ENCODE measurements around the gene PTGES2.

PTGES2 gene

DNA sequence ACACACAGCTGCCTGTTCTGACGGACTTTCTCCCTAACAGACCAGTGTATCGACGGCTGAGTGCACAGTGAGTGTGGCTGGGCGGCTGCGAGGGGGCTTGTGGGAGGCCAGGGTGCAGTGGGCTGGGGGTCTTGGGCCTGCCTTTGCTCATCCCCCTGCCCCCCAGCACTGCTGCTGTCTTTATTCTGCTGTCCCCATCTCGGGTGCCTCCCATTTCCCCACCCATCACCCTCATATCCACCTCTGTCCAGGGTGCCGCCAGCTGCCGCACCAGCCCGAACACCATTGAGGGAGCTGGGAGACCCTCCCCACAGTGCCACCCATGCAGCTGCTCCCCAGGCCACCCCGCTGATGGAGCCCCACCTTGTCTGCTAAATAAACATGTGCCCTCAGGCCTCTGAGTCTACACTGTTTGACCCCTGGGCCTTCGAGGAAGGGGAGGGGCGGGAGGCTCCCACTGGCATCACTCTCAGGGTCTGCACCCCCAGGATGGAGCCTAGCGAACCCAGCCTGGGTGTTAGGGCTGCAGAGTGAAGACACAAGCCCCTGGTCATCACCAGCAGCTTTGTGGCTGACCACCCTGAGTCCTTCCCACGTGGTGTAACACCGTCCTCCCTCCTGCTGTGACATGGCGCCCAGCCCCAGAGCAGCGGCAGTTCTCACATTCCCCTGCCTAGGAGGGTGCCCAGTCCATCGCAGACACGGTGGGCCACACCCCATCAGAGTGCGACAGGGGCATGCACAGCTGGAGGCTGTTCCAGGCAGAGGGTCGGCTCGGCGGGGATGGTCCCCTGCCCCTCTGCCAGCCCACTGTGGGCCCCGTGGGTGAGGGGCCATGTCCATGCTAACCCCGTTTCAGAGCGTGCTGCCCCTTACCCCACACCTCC, 25.8 kb upstream of the PTGES2 start:
- no peak for DNase-seq (ENCODE audit: low spot score)

DNA sequence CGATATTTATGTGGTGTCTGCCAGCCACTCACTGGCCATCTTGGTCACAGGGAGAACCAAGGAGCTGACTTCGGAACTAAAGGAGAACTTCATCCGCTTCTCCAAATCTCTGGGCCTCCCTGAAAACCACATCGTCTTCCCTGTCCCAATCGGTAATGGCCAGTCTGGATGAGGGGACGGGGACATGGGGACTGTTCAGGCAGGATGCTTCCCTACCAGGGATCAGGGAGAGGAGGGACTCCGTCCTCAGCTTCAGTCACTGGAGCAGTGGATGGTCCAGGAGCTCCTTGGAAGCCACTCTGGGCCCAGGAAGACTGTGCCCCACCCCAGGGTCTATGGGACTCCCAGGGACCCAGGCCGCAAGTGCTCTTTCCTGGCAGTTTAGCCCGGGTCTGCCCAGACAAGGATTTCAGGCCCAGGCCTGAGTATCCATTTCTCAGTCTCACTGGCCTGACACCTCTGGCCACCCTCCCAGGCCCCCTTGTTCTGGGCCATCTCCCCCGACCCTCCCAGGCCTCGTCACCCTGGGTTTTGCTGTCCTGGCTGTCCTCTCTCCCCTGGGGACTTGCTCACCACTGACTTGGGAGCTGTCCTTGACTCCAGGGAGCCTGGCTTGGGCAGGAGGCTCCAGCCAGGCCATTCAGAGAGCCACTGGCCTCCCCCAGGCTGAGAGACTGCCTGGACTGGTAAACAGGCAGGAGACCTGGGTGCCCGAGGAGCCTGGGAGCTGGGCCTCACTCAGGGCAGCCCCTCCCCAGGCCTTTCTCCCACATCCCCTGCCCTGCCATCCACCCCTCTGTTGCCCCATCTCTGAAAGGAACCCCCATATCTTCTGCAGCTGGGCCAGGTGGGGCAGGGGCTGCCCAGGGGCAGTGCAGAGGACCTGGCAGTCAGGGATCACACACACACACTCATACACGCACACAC, 24.9 kb upstream of the PTGES2 start:
- DNase-seq (ENCODE audit: low spot score): no peak

DNA sequence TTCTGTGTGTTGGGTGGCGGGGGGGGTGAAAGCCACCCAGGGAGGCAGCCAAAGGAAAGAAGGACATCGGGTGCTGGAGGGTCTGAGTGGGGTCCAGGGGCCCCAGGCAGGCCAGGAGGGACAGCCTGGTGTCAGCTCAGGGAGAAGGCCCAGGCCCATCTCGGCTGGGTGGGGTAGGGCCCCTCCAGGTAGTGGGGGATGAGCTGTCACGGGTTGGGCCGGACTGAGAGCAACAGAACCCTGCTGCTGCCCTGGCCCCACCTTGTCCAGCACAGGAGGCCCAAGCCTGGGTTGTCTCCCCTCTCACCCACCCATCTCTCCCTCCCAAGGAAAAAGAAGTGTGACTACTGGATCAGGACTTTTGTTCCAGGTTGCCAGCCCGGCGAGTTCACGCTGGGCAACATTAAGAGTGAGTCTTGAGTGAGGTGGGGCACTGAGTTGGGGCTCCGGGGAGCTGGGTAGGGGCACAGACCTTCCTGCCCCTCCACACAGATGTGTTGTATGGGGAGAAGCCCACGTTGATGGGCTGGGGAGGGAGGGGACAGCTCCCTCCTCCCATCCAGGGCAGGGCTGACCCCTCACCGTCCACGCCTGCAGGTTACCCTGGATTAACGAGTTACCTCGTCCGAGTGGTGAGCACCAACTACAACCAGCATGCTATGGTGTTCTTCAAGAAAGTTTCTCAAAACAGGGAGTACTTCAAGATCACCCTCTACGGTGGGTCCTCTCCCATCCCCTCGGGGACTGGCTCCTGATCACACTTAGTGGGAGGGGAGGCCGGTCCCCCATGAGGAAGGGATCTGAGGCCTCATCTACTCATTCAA, 24.0 kb upstream of the PTGES2 start:
- DNase-seq (ENCODE audit: low spot score): no peak

DNA sequence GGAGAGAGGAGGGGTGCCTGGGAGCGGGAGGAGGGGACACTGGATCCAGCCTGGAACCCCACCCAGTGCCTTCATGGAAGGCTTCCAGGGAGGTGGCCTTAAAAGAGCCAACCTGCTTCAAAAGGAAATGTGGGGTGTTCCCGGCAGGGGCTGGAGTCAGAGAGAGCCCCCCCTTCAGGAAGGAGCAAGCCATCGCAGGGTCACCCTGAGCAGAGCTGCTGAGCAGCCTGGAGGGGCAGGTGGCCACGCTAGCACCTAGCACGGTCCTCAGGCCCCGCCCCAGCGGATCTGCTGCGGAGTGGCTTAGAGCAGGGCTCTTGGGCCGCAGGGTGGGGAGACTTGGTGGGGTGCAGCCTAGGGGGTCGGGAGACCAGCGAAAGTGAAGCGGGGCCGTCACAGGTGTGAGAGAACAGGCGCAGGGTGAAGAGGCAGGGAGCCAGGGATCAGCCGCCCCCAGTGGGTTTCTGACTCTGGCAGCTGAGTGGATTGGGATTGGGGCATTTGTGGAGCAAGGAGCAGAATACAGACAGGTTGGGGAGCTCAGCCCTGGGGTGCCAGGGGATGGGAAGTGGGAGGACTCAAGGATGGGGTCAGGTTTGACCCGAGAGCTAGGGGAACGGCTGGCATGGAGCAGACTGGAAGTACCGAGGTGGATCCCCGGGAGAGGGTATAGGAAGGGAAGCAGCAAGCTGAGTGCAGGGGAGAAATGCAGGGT, 23.2 kb upstream of the PTGES2 start:
- peak; percentile 76 for DNase-seq (ENCODE audit: low spot score)

DNA sequence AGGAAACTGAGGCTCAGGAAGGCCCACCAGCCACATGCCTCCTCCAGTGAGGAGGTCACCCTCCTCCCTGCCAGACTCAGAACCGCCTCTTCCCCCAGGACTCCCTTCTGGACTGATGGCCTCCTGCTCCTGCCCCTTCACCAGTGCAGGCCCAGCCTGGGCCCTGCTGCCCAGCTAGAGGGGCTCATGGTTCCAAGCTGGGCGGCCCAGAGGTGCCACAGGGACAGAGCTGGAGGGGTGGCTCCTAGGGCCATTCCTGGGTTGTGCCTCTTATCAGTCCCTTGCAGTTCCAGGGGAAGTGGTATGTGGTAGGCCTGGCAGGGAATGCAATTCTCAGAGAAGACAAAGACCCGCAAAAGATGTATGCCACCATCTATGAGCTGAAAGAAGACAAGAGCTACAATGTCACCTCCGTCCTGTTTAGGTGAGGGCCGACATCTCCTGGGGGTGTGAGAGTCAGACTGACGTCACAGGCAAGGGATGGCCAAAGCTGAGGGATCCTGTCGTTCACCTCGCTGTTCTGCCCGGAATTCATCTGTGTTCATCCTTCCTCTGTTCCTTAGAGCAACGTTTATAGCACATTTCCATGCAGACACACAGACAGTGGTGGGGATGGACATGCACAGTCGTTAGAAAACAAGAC, 22.5 kb upstream of the PTGES2 start:
- DNase-seq (ENCODE audit: low spot score): no peak

DNA sequence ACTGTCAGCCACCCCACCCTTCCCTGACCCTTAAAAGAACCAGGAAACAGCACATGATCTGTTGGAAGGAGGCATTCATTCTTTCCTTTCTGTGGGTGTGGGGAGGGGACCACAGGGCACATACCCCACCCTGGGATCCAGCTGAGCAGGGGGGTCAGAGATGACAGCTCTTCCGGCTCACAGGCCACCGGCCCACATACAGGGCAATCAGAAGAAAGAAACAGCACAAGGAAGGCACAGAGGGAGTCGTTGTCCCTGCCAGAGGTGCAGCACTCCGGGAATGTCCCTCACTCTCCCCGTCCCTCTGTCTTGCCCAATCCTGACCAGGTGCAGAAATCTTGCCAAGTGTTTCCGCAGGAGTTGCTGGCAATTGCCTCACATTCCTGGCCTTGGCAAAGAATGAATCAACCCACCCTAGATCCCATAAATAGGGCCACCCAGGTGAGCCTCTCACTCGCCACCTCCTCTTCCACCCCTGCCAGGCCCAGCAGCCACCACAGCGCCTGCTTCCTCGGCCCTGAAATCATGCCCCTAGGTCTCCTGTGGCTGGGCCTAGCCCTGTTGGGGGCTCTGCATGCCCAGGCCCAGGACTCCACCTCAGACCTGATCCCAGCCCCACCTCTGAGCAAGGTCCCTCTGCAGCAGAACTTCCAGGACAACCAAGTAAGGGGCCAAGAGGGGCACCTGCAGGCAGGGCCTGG, 21.6 kb upstream of the PTGES2 start, which contains the start of gene LCN2:
TSS of gene LCN2 (plus strand) at position 453 of the 701 bp plus-strand sequence. CDS start at position 526, 73 bp downstream.
- no peak for DNase-seq (ENCODE audit: low spot score)

DNA sequence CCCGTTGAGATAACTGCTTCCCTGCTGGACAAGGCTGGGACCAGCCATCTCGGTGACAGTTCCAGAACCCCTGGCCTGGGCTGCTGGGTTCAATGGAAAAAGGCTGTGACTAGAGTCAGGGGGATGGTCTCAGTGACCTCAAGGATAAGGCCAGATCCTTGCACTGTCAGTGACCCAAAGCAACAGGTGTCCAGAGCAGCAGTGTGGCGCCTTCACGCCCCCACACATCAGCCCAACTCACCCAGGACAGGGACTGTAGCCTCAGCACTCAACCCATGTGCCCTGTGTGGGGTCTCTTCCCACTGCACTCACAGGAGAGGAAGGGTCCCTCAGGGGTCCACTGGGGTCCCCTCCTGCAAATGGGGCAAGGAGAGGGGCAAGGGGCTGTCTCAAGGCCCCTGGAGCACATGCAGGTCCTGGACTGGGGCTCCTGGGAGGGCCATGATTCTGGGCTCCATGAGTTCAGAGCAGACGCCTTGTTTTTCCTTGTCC, 21.0 kb upstream of the PTGES2 start:
- DNase-seq (ENCODE audit: low spot score): no peak

DNA sequence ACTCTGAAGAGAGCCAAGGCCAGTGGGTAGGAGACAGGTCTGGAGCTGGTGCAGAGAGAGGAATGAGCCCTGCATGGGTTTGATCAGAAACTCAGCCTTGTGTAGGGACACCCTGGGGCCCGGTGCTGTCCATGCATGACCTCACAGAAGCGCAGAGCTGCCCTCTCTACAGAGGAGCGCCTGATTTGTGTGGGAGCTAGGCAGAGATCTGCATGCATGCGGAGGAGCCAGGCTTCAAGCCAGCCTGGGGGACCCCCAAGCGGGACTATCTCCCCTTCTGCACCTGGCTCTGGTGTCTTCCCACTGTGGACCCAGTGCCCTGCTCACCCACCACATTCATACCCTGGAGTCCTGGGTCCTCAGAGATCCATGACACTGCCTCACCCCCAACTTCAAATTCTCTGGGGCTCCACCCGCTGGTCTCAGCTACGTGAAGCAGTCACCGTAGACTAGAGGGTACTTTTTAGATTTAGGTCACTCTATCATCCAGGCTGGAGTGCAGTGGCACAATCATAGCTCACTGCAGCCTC, 19.1 kb upstream of the PTGES2 start:
- DNase-seq (ENCODE audit: low spot score): no peak

DNA sequence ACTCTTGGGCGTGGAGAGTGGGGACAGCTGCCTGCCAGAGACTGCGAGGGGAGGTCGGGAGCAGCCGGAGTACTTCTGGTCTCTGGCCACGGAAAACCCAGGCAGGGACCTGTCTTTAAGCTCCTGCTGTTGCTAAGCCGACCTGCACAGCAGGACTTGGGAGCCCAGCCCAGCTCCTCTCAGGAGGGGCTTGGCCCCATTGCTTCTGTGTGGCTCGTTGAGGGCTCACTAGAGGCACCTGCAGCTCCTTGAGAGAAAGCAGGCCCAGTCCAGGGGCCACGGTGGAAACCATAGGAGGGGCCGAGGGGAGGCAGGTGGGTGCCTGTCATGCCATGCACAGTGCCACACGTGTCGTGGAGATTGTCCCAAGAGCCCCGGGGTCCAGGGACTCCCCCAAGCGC, 18.4 kb upstream of the PTGES2 start:
- DNase-seq (ENCODE audit: low spot score): no peak

DNA sequence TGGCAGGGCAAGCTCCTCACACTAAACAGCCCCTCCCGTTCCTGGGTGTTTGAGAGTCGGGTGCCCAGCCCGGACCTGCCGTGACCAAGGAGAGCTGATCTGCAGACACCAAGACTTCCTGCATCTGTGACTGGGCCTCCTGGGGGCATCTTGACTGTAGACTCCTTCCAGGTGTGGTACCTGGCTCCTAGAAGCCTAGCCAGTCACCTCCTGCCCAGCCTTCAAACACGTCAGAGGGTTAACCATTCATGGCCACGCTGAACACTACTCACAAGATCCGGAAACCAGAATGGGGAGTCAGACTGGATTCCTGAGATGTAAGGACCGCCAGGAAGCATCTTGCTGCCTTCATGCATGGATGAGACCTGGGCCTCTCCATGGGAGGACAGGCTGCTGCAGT, 18.0 kb upstream of the PTGES2 start:
- DNase-seq (ENCODE audit: low spot score): no peak

DNA sequence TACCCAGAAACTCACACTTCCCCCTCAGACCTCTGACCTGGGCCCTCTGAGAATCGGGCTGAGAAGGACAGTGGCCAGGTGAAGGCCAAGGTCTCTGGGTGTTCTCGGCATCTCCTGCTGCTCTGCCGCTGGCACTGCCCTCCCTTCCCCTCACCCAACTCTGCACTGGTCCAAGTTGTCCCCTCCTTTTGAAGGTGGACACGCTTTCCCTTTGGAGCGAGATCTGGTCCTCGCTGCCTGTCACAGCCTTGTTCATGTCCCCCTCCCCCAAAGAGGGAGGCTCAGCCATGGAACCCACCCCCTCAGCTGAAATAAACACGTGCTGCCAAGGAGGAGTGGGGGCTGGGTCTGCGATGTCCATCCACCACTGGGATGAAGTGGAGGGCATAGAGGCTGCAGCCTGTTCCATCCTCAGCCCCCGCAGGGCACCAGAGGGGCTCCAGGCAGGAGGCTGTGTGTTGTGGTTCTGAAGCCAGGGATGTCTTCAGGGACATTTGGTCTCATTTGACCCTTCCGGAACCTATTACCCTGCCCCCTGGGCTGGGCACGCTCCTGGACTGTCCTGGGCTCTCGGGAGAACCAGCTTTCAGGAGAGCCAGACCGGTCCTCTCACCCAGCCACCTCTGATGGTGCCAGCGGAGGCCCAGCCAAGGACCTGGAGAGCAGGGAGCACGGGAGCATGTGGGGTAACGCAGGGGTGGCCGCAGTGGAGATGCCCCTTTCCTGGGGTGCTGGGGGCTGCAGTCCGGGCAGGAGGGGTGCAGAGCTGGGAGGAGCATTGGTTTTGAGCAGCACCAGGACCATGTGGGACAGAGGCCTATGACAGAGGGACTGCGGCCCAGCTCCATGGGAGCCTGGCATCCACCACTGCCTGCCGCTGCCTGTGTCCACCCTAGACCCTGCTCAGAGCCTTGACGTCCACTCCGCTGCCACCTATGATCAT, 17.0 kb upstream of the PTGES2 start:
- DNase-seq (ENCODE audit: low spot score): no peak

DNA sequence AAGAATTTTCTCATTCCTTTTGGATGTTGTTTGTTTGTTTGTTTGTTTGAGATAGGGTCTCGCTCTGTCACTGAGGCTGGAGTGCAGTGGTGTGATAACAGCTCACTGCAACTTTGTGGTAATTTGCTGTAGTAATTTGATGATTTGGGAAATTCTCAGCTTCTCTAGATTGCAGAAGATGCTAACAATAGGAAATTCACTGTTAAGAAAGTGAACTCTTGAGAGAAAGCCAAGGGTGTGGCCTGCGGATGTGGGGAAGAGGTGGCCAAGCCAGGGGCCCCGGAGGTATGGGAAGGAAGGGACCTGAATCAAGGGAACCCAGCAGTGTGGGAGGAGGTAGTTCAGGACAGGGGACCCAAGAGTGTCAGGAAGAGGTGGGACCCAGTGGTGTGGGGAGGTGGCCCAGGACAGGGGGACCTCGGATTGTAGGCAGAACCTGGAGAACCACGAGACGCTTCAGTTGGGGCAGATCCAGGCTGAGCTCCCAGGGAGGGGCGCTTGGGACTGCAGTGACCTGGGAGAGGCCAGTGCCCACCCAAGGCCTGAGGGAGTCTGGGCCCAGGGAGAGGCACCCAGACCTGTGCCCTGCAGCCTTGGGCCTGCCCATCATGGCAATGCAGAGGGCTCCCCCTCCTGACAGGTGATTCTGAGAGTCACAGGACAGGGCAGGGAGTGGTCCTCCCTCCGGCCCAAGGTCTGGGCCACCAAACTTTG, 16.2 kb upstream of the PTGES2 start:
- no peak for DNase-seq (ENCODE audit: low spot score)

DNA sequence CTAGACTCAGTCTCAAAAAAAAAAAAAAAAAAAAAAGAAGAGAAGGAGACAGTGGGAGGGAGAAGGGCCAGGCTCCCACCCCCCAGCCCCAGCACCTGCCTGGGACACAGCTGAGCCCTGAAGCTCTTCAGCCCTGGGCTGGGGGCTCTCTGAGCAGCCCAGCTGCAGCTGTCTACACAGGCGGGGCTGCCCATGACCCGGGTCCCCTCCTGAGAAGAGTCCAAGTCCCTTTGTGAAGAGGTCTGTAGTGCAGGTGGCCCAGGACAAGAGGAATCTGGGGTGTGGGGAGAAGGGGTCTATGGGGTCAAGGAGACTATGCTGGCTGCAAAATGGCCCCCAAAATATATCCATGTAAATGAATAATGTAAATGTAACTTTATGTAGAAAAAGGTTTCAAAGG, 15.1 kb upstream of the PTGES2 start:
- no peak for DNase-seq (ENCODE audit: low spot score)

DNA sequence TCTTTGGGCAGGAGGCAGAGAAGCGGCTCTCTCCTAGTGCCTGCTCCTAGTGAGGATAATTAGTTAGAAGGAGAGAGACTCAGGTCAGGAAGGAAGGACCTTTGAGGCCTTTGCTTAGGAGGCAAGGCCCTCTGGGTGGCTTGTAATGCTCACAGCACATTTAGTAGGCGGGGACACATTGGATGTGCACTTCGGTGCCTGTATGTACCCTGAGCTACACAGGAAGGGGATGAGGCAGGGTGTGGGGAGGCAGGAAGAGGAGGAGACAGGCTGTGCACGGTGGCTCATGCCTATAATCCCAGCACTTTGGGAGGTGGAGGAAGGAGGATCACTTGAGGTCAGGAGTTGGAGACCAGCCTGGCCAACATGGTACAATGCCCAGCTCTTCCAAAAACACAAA, 14.5 kb upstream of the PTGES2 start:
- no peak for DNase-seq (ENCODE audit: low spot score)

DNA sequence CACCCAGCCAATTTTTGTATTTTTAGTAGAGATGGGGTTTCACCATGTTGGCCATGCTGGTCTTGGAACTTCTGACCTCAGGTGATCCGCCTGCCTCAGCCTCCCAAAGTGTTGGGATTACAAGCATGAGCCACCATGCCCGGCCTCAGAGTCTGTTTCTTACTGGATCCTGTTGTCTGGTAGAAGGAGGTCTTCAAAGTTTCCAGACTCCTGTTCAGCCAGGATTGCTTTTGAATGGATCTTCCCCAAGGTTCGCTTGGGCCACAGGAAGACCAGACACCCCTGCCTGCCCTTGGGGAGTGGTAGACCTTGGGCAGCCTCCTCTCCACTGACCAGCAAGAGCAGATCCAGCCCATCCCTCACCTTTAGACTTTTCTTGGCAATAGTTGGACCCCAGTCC, 14.1 kb upstream of the PTGES2 start:
- DNase-seq (ENCODE audit: low spot score): no peak

DNA sequence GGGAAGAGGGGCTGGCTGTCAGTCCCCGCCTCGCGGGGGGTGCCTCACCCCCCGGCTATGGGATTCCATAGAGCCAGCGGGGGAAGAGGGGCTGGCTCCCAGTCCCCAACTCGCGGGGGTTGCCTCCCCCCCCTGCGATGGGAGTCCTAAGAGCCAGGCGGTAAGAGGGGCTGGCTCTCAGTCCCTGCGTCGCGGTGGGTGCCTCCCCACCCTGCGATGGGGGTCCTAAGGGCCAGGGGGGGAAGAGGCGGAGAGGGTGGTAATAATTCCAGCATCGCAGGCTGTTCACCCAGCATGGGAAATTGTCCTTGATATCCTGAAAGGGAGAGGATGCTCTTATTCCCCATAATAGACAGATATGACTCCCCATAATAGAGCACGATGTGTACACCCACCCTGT, 12.1 kb upstream of the PTGES2 start:
- no peak for DNase-seq (ENCODE audit: low spot score)

DNA sequence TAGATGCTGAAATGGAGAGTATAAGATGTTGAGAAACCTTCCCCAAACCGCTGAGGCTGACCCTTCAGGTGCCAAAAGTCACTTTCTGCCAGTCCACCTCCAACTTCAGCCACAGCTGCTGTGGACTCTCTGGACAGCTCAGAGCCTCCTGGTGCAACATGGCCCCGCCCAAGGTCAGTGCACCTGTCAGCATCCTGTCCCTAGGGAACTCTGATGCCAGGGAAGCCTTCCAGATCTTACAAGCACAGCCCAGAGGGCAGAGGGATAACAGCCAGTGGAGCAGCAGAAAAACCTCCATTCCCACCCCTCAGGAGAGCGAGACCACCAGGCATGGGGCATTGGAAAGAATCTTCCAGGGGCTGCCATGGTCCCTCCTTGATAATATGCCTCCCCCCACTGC, 10.5 kb upstream of the PTGES2 start:
- no peak for DNase-seq (ENCODE audit: low spot score)

All from HuH-7 (cell line).